Kidney (tissue), 14 donors: ENCODE measurements around the gene PRLH. TPM values are rescaled to one million over a fixed set of nuclear protein-coding genes. Genes with fewer than 3 reads are reported as not detected.
A peak's percentile ranks its signal among the peaks of the same experiment; 100 is the strongest.

Source experiments
- DNase-seq, 5 donors: peaks; one replicate each; pipeline ENCODE4 v3.0.0-alpha.2; 2013 to 2020
- FAIRE-seq: peaks from 2 replicates; lab custom pipeline; 2012; peaks lifted over from hg19 to GRCh38; lab: Jason Lieb, UNC
- H3K27ac ChIP-seq, 2 donors: one replicate each; pipeline ENCODE4 v1.7.0; 2013; ENCODE audit warnings: low read depth in 2 of 2, low read length in 2 of 2, inconsistent platforms in 1 of 2
- H3K27me3 ChIP-seq: one replicate; pipeline ENCODE4 v1.7.1; 2013; ENCODE audit warnings: low read length, inconsistent platforms; ENCODE audit not compliant: control insufficient read depth, insufficient read depth
- H3K36me3 ChIP-seq, 3 donors: one replicate each; pipeline versions ENCODE4 v1.7.0 to v1.7.1; 2013; ENCODE audit warnings: low read length in 3 of 3, control low read depth in 1 of 3, inconsistent platforms in 1 of 3; ENCODE audit not compliant: insufficient read depth in 3 of 3, control insufficient read depth in 2 of 3
- H3K4me1 ChIP-seq, 3 donors: one replicate each; pipeline versions ENCODE4 v1.7.0 to v1.7.1; 2013; ENCODE audit warnings: low read length in 3 of 3, inconsistent platforms in 1 of 3, low read depth in 1 of 3; ENCODE audit not compliant: control insufficient read depth in 2 of 3, insufficient read depth in 2 of 3
- H3K4me3 ChIP-seq, 3 donors: one replicate each; pipeline versions ENCODE4 v1.7.0 to v1.8.1; 2013; ENCODE audit warnings: low read length in 3 of 3, control low read depth in 1 of 3, inconsistent platforms in 1 of 3
- H3K9ac ChIP-seq, 3 donors: one replicate each; pipeline versions ENCODE4 v1.7.0 to v1.7.1; 2013; ENCODE audit warnings: low read length in 3 of 3, control low read depth in 1 of 3, inconsistent platforms in 1 of 3
- H3K9me3 ChIP-seq, 3 donors: one replicate each; pipeline versions ENCODE4 v1.7.0 to v1.7.1; 2013; ENCODE audit warnings: low read length in 3 of 3, control low read depth in 1 of 3, inconsistent platforms in 1 of 3; ENCODE audit not compliant: control insufficient read depth in 2 of 3, insufficient read depth in 1 of 3
- CTCF ChIP-seq: IDR thresholded peaks from 3 replicates; pipeline ENCODE4 v1.5.1; 2012; ENCODE audit warnings: mild to moderate bottlenecking, moderate library complexity, borderline replicate concordance; ENCODE audit not compliant: insufficient read depth; ENCODE audit errors: extremely low read depth
- intact Hi-C: fragments of 100-400 bp; cut with DNase I; formaldehyde crosslinking; loops from one replicate; pipeline ENCODE4 v1.11.1; 2022
- polyA plus RNA-seq: library from polyadenylated mRNA; stranded (reverse); fragments of 350-450 nt; fragmentation: Illumina TruSeq; extraction: RNeasy Lipid Tissue Mini Kit (QIAGEN cat#74804); gene quantifications from one replicate; pipeline ENCODE4 v1.2.3, GENCODE V29; 2014; ENCODE audit warnings: low read depth, low replicate concordance; ENCODE audit not compliant: insufficient read depth
- total RNA-seq: library from RNA; stranded (reverse); fragmentation: NEBNext Ultra II Directional; extraction: Animal tissue kit (Norgen Biotek cat#: 25700); gene quantifications from one replicate; pipeline ENCODE4 v1.2.1, GENCODE V29; 2021
- donor health status: control.
- donor health status: control.
- donor health status: control.
- donor health status: control.
- donor health status: control.
- donor health status: DM: yes; HTN: yes; CAD: no.
- donor health status: Normal renal cell carcinoma (clear cell type).

PRLH gene
- total and polyA plus RNA-seq, 2 donors from 2014 or later: not detected

- no peak for TF ChIP-seq CTCF
- Histone ChIP-seq H3K36me3 (peaks cover 0 to 10% (median 4%) of the 10 kb centered on the region in 3 donors), H3K4me1 (peaks cover 0 to 12% (median 7%) of the 10 kb centered on the region in 3 donors), H3K4me3 (no peak overlapping the region), H3K27me3 (no peaks in the 10 kb centered on the region), H3K9me3 (no peaks in the 10 kb centered on the region), H3K27ac (no peak overlapping the region), H3K9ac (no peak overlapping the region)
- DNase-seq: peak in 2 of 5 donors; percentile 38 to 57
- intact Hi-C loops: loop anchor here (10.0 kb wide), 1 partner anchor 161 kb away; no protein-coding TSS in a partner anchor
- FAIRE-seq: no peak
Observed at GRCh38 chr2:237583385-237584295, 17.3 kb downstream of the PRLH start.

GRCh38 chr2:237585590-237586221, 19.3 kb downstream of the PRLH start:
- H3K9ac ChIP-seq: no peak overlapping the region
- H3K27me3 ChIP-seq: no peaks in the 10 kb centered on the region
- intact Hi-C loops: loop anchor here (10.0 kb wide), 1 partner anchor 159 kb away; no protein-coding TSS in a partner anchor
- H3K9me3 ChIP-seq: no peaks in the 10 kb centered on the region
- H3K4me1 ChIP-seq: peaks cover 0 to 12% (median 7%) of the 10 kb centered on the region in 3 donors
- H3K4me3 ChIP-seq: no peak overlapping the region
- peaks cover 0 to 2% (median 0%) of the 10 kb centered on the region in 3 donors for H3K36me3 ChIP-seq
- TF ChIP-seq CTCF: no peak
- FAIRE-seq (no peak), DNase-seq (peak in 2 of 5 donors; percentile 26 to 43)
- H3K27ac ChIP-seq: no peak overlapping the region

GRCh38 chr2:237588044-237588696, 21.8 kb downstream of the PRLH start:
- DNase-seq (no peak), FAIRE-seq (no peak)
- Histone ChIP-seq H3K4me1 (peaks cover 0 to 10% (median 8%) of the 10 kb centered on the region in 3 donors), H3K27me3 (no peaks in the 10 kb centered on the region), H3K4me3 (peak overlapping the region in 2 of 3 donors; percentile 20 to 29), H3K9ac (no peak overlapping the region), H3K27ac (peak overlapping the region in 1 of 2 donors; percentile 44), H3K36me3 (peaks cover 0 to 2% (median 0%) of the 10 kb centered on the region in 3 donors), H3K9me3 (no peaks in the 10 kb centered on the region)
- intact Hi-C loops: loop anchor here (10.0 kb wide), 1 partner anchor 157 kb away; no protein-coding TSS in a partner anchor
- no peak for TF ChIP-seq CTCF
